Activated CD4-positive, alpha-beta T cell treated with anti-CD3 and anti-CD28 coated beads, Interleukin-2, Interleukin-6, amounts not matched to agents 100 ng/mL and 50 ng/mL, durations not matched to agents 16 hours and 8 hours (primary cell): Measurements from ENCODE around the gene ERCC3.
"Not testable (repeated sequence)": the region's sequence is repeated elsewhere in the genome, so short reads cannot be mapped to it uniquely, and the experiment has no call there.

ENCODE experiments used
- DNase-seq: peaks from one replicate; pipeline ENCODE4 v3.0.0-alpha.2; 2020

Gene ERCC3

GRCh38 chr2:127224135-127224534 is 69.8 kb downstream of the ERCC3 start:
- DNase-seq, result not testable (repeated sequence)

GRCh38 chr2:127220768-127221527 is 73.0 kb downstream of the ERCC3 start:
- DNase-seq, result no peak

GRCh38 chr2:127220102-127220767 is 73.7 kb downstream of the ERCC3 start, which contains the start of gene CYP27C1:
CYP27C1 (minus strand) TSS chr2:127220299; CDS start chr2:127220270, 29 bp downstream.
- DNase-seq, result no peak

- no peak for DNase-seq
Observed at GRCh38 chr2:127219171-127220070, 74.5 kb downstream of the ERCC3 start.

GRCh38 chr2:127218812-127219170 is 75.2 kb downstream of the ERCC3 start:
- DNase-seq, result no peak

DNA sequence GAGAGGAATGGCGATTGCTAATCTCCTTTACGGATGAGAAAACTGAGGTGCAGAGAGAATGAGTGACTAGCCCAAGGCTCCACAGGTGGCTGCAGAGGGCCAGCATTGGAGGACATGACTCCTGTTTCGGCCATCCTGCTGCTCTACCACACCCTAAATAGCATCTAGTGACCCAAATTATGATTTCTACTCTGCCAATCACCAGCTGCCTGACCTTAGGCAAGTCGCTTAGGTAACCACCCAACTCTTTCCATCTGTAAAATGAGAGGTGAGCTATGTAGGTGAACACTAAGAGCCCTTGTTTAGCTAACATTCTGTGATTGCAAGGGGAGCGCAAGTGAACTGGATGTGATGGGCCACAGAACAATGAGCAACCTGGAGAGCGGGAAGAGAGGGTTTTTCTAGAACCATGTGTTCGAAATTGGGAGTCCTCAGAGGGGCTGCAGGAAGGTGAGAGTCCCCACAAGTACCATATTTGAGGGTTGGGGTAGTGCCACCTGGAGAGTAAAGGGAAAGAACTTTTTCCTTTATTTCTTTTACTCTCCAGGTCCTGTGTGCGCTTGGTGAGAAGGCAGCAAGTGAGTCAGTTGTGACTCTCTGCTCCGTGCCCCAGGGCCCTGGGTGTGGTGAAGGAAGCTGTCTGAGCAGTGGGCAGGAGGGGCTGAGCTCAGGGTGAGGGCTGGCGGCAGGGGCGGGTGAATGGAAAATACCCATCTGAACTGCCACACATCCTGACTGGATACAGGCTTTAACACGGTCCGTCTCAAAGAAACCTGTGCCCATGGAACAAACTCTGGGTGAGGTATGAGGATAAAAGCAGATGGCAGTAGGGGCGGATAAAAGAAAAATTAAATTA is 76.2 kb downstream of the ERCC3 start:
- DNase-seq, result no peak

DNA sequence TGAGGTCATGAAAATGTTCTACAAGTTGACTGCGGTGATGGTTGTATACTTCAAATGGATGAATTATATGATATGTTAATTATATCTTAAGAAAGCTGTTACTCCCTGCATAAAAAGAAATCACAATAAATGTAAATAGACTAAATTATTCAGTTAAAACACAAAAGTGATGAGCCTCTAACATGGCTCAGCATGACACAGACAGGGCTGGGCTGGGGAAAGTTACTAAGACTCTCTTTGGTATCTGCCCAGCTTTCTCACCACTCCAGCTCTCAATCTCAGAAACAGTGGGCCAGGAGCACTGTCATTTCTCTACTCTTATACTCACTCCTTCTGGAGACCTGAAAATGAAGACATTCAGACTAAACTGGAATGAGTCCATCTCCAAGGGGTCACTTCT is 77.4 kb downstream of the ERCC3 start:
- DNase-seq, result no peak

DNA sequence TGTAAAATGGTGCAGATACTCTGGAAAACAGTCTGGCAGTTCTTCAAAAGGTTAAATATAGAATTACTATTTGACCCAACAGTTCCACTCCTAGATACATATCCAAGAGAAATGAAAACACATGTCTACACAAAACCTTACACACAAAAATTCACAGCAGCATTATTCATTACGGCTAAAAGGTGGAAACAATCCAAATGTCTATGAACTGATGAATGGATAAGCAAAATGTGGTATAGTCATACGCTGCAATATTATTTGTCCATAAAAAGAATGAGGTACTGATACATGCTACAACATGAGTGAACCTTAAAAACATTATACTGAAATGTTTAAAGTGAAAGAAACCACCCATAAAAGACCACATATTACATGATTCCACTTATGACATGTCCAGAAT is 77.8 kb downstream of the ERCC3 start:
- DNase-seq, result no peak

- DNase-seq, result not testable (repeated sequence)
Observed at GRCh38 chr2:127214201-127214600, 79.7 kb downstream of the ERCC3 start.

DNA sequence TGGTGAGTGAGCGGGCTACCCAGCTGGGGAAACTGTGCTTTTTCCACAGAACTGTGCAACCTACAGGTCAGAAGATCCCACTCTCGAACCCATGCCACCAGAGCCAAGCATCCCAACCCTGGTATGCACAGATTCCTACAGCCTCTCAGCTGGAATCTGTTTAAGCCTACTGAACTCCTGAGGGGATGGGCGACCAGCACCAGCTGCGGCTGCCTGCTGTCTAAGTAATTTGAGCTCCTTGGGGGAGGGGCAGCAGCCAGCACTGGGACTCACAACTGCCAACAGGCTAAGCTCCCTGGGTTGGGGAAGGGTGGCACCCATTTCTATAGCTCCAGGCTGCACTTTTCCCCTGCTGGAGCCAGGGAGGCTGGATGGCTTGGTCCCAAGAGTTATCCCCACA is 85.6 kb downstream of the ERCC3 start:
- DNase-seq, result no peak
